Measurements from ENCODE around the gene SIT1.
"Not testable (repeated sequence)": the region's sequence is repeated elsewhere in the genome, so short reads cannot be mapped to it uniquely, and the experiment has no call there.

The SIT1 gene

GRCh38 chr9:35658137-35658967 is 7.6 kb upstream of the SIT1 start, which contains the start of gene CCDC107:
TSS of gene CCDC107 (plus strand) at chr9:35658292. CDS start at chr9:35658380, 88 bp downstream.
- peak; percentile 90 for DNase-seq

GRCh38 chr9:35657546-35658136 is 6.9 kb upstream of the SIT1 start, which contains the start of gene RMRP:
TSS of gene RMRP (minus strand) at chr9:35658019.
- DNase-seq, result peak; percentile 98

GRCh38 chr9:35656831-35657545 is 6.3 kb upstream of the SIT1 start:
- DNase-seq, result no peak

- DNase-seq, result no peak
These were observed 5.6 kb upstream of the SIT1 start for GRCh38 chr9:35656348-35656747.

- DNase-seq, result no peak
These were observed 2.9 kb upstream of the SIT1 start for GRCh38 chr9:35653611-35654010.

- no peak for DNase-seq
These were observed 2.1 kb upstream of the SIT1 start for GRCh38 chr9:35652829-35653209.

- peak; percentile 33 for DNase-seq
These were observed 1.5 kb upstream of the SIT1 start for GRCh38 chr9:35651956-35652828.

GRCh38 chr9:35649431-35650340 is 1.0 kb downstream of the SIT1 start:
- peak; percentile 67 for DNase-seq

GRCh38 chr9:35646533-35647265 is 4.0 kb downstream of the SIT1 start:
- peak; percentile 94 for DNase-seq

GRCh38 chr9:35646153-35646532 is 4.6 kb downstream of the SIT1 start:
- peak; percentile 26 for DNase-seq

- not testable (repeated sequence) for DNase-seq
These were observed 5.0 kb downstream of the SIT1 start for GRCh38 chr9:35645736-35646135.

- no peak for DNase-seq
These were observed 7.7 kb downstream of the SIT1 start for GRCh38 chr9:35643046-35643445.

- not testable (repeated sequence) for DNase-seq
These were observed 9.3 kb downstream of the SIT1 start for GRCh38 chr9:35641478-35641877.

GRCh38 chr9:35640431-35640830 is 10.3 kb downstream of the SIT1 start:
- DNase-seq, result not testable (repeated sequence)

GRCh38 chr9:35639631-35640030 is 11.1 kb downstream of the SIT1 start:
- DNase-seq, result no peak

GRCh38 chr9:35639225-35639624 is 11.5 kb downstream of the SIT1 start:
- DNase-seq, result not testable (repeated sequence)

- DNase-seq, result not testable (repeated sequence)
These were observed 12.0 kb downstream of the SIT1 start for GRCh38 chr9:35638751-35639150.

- DNase-seq, result not testable (repeated sequence)
These were observed 13.2 kb downstream of the SIT1 start for GRCh38 chr9:35637427-35637955.

- not testable (repeated sequence) for DNase-seq
These were observed 13.9 kb downstream of the SIT1 start for GRCh38 chr9:35636877-35637246.

- DNase-seq, result no peak
These were observed 14.4 kb downstream of the SIT1 start for GRCh38 chr9:35636135-35636876.

All from activated CD4-positive, alpha-beta T cell treated with anti-CD3 and anti-CD28 coated beads, Interleukin-2, Interleukin-6, amounts not matched to agents 100 ng/mL and 50 ng/mL, durations not matched to agents 16 hours and 8 hours (primary cell).